ENCODE measurements around the gene IL1F10.

Gene IL1F10

DNA sequence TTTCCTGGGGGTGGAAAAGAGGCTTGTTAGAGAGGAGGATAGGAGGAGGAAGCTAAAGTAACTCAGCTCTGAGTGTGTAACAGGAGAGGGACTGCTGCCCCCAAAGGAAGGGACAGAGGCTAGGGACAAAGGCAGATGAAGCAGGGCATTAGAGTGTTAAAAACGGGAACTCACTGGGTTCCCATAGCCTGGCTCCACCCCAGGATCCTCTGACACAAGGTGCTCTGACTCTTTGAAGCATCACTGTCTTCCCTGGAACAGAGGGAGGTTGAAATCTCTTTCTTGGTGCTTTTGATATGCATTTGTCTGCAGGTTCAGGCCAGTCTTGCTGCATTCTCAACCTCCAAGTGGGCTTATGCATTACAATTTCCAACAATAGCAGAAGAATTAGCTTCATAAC lies 39.7 kb upstream of the IL1F10 start:
- DNase-seq (ENCODE audit: extremely low read depth, insufficient read length), result no peak
- no peaks in the 10 kb centered on the region for H3K36me3 ChIP-seq (ENCODE audit: control insufficient read depth, insufficient read depth, low read length)
- peaks cover 2% of the 10 kb centered on the region; the same call in 1 of the 2 replicates for H3K27me3 ChIP-seq (replicated peaks; ENCODE audit: control insufficient read depth, insufficient read depth, low read length)
- H3K4me3 ChIP-seq (replicated peaks; ENCODE audit: low read depth, low read length), result no peak overlapping the region
- TF ChIP-seq, protein P1, sequence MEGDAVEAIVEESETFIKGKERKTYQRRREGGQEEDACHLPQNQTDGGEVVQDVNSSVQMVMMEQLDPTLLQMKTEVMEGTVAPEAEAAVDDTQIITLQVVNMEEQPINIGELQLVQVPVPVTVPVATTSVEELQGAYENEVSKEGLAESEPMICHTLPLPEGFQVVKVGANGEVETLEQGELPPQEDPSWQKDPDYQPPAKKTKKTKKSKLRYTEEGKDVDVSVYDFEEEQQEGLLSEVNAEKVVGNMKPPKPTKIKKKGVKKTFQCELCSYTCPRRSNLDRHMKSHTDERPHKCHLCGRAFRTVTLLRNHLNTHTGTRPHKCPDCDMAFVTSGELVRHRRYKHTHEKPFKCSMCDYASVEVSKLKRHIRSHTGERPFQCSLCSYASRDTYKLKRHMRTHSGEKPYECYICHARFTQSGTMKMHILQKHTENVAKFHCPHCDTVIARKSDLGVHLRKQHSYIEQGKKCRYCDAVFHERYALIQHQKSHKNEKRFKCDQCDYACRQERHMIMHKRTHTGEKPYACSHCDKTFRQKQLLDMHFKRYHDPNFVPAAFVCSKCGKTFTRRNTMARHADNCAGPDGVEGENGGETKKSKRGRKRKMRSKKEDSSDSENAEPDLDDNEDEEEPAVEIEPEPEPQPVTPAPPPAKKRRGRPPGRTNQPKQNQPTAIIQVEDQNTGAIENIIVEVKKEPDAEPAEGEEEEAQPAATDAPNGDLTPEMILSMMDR (IDR thresholded peaks at IDR 0.05; ENCODE audit: insufficient read depth, low read length, poor library complexity, severe bottlenecking), result no peak

DNA sequence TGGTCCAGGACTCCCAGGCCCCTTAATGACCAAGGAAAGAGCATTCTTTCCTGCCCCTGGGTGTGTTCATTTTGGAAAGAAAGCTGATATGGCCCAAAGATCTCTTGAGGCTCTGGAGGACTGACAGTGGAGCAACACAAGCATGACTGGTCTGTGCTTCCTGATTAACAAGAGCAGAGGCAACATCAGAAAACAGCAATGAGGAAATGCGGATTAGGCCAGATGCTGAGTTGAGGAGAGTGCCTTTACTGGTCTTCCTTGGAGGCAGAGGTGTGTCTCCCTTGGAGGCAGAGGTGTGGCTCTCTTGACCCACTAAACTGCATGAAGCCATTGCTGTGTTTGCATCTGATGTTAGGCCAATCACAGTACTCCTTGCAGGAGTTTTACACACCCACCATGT lies 35.0 kb upstream of the IL1F10 start:
- DNase-seq (ENCODE audit: extremely low read depth, insufficient read length), result no peak
- Histone ChIP-seq H3K27me3 (replicated peaks; ENCODE audit: control insufficient read depth, insufficient read depth, low read length) (no peaks in the 10 kb centered on the region; the same call in 1 of the 2 replicates), H3K36me3 (ENCODE audit: control insufficient read depth, insufficient read depth, low read length) (no peaks in the 10 kb centered on the region), H3K4me3 (replicated peaks; ENCODE audit: low read depth, low read length) (no peak overlapping the region)
- TF ChIP-seq, protein P1 (IDR thresholded peaks at IDR 0.05; ENCODE audit: insufficient read depth, low read length, poor library complexity, severe bottlenecking), result no peak

DNA sequence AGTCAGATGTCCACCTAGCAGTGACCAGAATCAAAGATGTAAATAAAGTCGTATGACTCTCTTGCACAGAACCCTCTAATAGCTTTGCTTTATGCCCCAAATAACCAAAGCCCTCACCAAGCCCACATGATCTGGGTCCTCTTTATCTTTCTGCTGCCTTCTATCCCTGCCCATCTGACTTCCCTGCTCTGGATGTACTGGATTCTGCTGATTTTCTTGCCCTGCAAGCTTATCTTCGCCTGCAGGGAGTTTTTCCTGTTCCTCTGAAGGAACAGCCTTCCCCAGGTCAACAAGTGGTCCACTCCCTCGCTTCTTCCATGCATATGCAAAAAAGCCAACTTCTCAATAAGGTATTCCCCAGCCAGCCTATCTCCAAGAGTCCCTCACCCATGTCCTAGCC lies 33.8 kb upstream of the IL1F10 start:
- TF ChIP-seq, protein P1 (IDR thresholded peaks at IDR 0.05; ENCODE audit: insufficient read depth, low read length, poor library complexity, severe bottlenecking), result no peak
- Histone ChIP-seq H3K36me3 (ENCODE audit: control insufficient read depth, insufficient read depth, low read length) (no peaks in the 10 kb centered on the region), H3K27me3 (replicated peaks; ENCODE audit: control insufficient read depth, insufficient read depth, low read length) (no peaks in the 10 kb centered on the region; the same call in 1 of the 2 replicates), H3K4me3 (replicated peaks; ENCODE audit: low read depth, low read length) (no peak overlapping the region)
- DNase-seq (ENCODE audit: extremely low read depth, insufficient read length), result no peak

DNA sequence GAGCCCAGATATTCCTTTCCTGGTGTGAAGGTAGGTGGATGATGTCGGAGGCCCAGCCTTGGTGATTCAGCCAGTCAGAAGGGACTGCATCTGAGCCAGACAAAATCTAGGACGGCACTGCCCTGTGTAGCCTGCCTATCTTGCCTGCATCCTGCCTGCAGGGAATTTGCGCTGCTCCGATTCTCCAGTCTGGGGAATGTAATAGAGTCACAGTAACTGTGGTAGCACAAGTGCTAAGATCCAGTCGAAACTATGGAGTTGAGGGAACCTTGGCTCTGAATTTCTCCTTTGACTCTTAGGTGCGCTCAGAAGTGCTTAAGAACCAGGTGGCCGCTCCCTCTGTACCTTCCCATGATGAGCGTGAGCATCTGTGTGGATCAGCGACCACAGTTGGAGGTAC lies 31.0 kb upstream of the IL1F10 start:
- Histone ChIP-seq H3K36me3 (ENCODE audit: control insufficient read depth, insufficient read depth, low read length) (no peaks in the 10 kb centered on the region), H3K27me3 (replicated peaks; ENCODE audit: control insufficient read depth, insufficient read depth, low read length) (no peaks in the 10 kb centered on the region; the same call in 1 of the 2 replicates), H3K4me3 (replicated peaks; ENCODE audit: low read depth, low read length) (no peak overlapping the region)
- TF ChIP-seq, protein P1 (IDR thresholded peaks at IDR 0.05; ENCODE audit: insufficient read depth, low read length, poor library complexity, severe bottlenecking), result no peak
- DNase-seq (ENCODE audit: extremely low read depth, insufficient read length), result no peak

DNA sequence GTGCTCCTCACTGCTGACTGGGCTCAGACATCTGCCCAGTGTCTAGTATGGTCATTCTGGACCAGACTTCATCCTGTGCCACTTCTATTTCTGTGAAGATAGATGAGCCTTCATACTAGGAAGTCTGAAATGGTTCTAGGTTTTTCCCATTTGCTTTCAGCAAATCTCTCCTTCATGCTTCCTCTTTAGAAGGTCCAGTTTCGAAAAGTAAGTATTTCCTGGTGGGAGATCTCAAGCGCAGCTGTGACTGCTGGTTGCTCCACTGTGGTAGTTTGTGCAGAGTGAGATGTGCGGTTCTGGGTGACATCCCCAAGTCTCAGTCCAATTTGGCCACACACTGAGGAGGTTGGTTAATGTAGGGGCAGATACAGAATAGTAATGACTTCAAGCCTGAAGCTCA lies 29.5 kb upstream of the IL1F10 start:
- no peak overlapping the region for H3K4me3 ChIP-seq (replicated peaks; ENCODE audit: low read depth, low read length)
- no peak for DNase-seq (ENCODE audit: extremely low read depth, insufficient read length)
- TF ChIP-seq, protein P1 (IDR thresholded peaks at IDR 0.05; ENCODE audit: insufficient read depth, low read length, poor library complexity, severe bottlenecking), result no peak
- no peaks in the 10 kb centered on the region for H3K36me3 ChIP-seq (ENCODE audit: control insufficient read depth, insufficient read depth, low read length)
- H3K27me3 ChIP-seq (replicated peaks; ENCODE audit: control insufficient read depth, insufficient read depth, low read length), result no peaks in the 10 kb centered on the region; the same call in 1 of the 2 replicates

DNA sequence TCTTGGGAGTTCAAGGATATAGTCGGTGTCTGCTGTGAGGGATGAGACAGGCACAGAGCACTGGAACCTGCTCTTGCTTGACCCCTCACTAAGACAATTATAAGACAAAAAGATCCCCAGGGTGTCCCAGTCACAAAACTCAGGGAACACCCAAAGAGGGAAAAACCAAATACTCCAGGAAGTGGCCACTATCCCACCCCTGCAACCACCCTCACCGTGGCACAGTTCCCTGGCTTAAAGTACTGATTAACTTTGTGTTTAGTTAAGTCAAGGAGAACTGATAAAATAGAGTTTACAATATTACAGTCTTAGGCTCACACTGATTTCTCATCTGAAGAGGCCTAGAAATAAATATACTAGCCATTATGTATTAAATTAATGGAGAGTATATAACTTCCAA lies 28.6 kb upstream of the IL1F10 start:
- no peaks in the 10 kb centered on the region; the same call in 1 of the 2 replicates for H3K27me3 ChIP-seq (replicated peaks; ENCODE audit: control insufficient read depth, insufficient read depth, low read length)
- no peaks in the 10 kb centered on the region for H3K36me3 ChIP-seq (ENCODE audit: control insufficient read depth, insufficient read depth, low read length)
- DNase-seq (ENCODE audit: extremely low read depth, insufficient read length), result no peak
- TF ChIP-seq, protein P1 (IDR thresholded peaks at IDR 0.05; ENCODE audit: insufficient read depth, low read length, poor library complexity, severe bottlenecking), result no peak
- H3K4me3 ChIP-seq (replicated peaks; ENCODE audit: low read depth, low read length), result no peak overlapping the region
